Keratinocyte (primary cell): ENCODE results near the gene CCSAP.

Experiments used
- CTCF ChIP-seq, 3 experiments: IDR thresholded peaks in 1 of 3; conservative IDR thresholded peaks in 1 of 3; optimal IDR thresholded peaks in 1 of 3; 2 replicates in 2 of 3; 3 replicates in 1 of 3; pipeline versions ENCODE3 to v1.5.1; 2011; ENCODE audit warnings: low read length in 3 of 3, mild to moderate bottlenecking in 3 of 3, moderate library complexity in 2 of 3, control low read depth in 1 of 3, inconsistent platforms in 1 of 3; ENCODE audit not compliant: insufficient read depth in 2 of 3; ENCODE audit errors: extremely low read depth in 1 of 3
- EZH2 ChIP-seq: IDR thresholded peaks from one replicate; pipeline ENCODE4 v1.6.1; 2012; ENCODE audit warnings: inconsistent platforms, mild to moderate bottlenecking, low read length, moderate library complexity

DNA sequence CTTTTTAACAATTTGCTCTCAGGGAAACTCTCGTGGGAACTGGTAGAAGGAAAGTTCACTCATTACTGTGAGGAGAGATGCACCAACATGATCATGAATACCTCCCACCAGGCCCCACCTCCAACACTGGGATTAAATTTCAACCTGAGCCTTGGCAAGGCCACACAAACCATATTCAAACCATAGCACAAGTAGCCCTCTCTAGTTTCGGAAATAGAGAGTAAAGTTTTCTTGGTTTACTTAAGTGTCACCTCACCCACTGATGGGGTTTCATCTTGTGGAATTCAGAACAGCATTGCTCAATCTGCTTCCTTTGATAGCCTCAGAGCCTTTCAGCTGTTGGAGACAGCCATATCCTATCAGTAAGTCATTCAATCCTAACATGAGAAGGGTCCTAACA, 25.5 kb upstream of the CCSAP start:
- no peak for TF ChIP-seq CTCF (optimal IDR thresholded peaks at IDR 0.05 in 1 of 3, IDR thresholded peaks at IDR 0.05 in 1 of 3, conservative IDR thresholded peaks at IDR 0.05 in 1 of 3; ENCODE audit: extremely low read depth in 1 of 3, insufficient read depth in 2 of 3, low read length in 3 of 3)
- no peak for TF ChIP-seq EZH2
